ENCODE measurements around the gene PALMD. TPM values are rescaled to one million over a fixed set of nuclear protein-coding genes. Genes with fewer than 3 reads are reported as not detected.
A peak's percentile ranks its signal among the peaks of the same experiment; 100 is the strongest.

The PALMD gene
- total RNA-seq, 3 donors from 2014 or later (not counting 1 experiment from before 2014, with no cell fraction given) = not detected

DNA sequence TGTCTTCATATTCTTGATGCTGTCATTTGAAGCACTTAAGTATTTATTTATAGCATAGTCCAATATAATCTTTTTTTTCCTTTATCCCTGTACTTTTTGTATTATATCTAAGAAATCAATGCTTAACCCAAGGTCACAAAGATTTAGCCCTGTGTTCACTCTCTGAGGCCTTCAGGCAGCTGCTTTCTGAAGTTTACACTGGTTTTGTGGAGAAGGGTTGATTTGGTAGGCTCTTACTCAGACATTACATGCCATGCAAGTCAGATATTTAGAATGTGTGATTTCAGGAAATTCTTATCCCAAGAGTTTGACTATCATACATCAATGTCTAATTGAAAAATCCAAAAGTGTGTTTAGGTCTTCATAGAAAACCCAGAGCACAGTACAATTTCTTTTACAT is 56.3 kb downstream of the PALMD start:
- Mint-ChIP-seq H3K4me1 (peaks cover 7 to 11% of the 10 kb centered on the region in 2 donors), H3K27me3 (ENCODE audit: low read depth in 2 of 2) (peaks cover 12 to 39% of the 10 kb centered on the region in 2 donors), H3K27ac (no peak overlapping the region), H3K9me3 (no peaks in the 10 kb centered on the region), H3K4me3 (no peak overlapping the region), H3K36me3 (no peaks in the 10 kb centered on the region)
- no peaks in the 10 kb centered on the region for H3K36me3 ChIP-seq (ENCODE audit: control insufficient read depth, insufficient read depth, low read length)
- H3K9me3 ChIP-seq (ENCODE audit: control insufficient read depth, insufficient read depth, low read length) = no peaks in the 10 kb centered on the region
- peaks cover 6% of the 10 kb centered on the region for H3K4me1 ChIP-seq (ENCODE audit: control insufficient read depth, insufficient read depth, low read length)
- H3K4me3 ChIP-seq (ENCODE audit: low read length) = no peak overlapping the region
- H3K27me3 ChIP-seq (ENCODE audit: control insufficient read depth, insufficient read depth, low read length) = peaks cover 5% of the 10 kb centered on the region
- no peak for DNase-seq
- TF ChIP-seq, protein P1, sequence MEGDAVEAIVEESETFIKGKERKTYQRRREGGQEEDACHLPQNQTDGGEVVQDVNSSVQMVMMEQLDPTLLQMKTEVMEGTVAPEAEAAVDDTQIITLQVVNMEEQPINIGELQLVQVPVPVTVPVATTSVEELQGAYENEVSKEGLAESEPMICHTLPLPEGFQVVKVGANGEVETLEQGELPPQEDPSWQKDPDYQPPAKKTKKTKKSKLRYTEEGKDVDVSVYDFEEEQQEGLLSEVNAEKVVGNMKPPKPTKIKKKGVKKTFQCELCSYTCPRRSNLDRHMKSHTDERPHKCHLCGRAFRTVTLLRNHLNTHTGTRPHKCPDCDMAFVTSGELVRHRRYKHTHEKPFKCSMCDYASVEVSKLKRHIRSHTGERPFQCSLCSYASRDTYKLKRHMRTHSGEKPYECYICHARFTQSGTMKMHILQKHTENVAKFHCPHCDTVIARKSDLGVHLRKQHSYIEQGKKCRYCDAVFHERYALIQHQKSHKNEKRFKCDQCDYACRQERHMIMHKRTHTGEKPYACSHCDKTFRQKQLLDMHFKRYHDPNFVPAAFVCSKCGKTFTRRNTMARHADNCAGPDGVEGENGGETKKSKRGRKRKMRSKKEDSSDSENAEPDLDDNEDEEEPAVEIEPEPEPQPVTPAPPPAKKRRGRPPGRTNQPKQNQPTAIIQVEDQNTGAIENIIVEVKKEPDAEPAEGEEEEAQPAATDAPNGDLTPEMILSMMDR (IDR thresholded peaks at IDR 0.05) = no peak
- H3K27ac ChIP-seq (ENCODE audit: low read length) = no peak overlapping the region
- intact Hi-C loops (cut with micrococcal nuclease) = loop anchor here (10.0 kb wide), 1 partner anchor 517 kb away; no protein-coding TSS in a partner anchor
- no peak for ATAC-seq

DNA sequence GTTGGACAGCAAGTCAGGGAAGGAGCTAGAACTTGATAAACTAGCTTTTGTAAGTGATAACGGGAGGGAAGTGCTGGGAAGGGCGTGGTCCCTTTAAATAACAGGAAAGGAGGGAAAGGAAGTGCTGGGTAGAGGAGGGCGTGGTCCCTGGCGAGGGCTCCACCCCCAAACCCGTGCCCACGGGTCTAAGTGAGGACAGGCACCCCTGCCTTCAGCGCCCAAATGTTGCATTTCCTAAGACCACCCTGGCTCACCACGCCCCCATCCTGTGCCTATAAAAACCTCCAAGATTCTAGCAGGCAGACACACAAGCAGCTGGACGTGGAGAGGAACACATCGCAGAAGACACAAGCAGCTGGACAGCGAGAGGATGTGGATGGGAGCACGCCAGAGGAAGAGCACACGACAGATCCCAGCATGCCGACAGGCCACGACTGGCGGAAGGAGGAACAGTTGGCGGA is 58.5 kb downstream of the PALMD start:
- H3K27me3 ChIP-seq (ENCODE audit: control insufficient read depth, insufficient read depth, low read length) = peaks cover 3% of the 10 kb centered on the region
- H3K27ac ChIP-seq (ENCODE audit: low read length) = no peak overlapping the region
- H3K4me3 Mint-ChIP-seq = no peak overlapping the region
- TF ChIP-seq, protein P1 (IDR thresholded peaks at IDR 0.05) = no peak
- peaks cover 7 to 11% of the 10 kb centered on the region in 2 donors for H3K4me1 Mint-ChIP-seq
- no peaks in the 10 kb centered on the region for H3K9me3 ChIP-seq (ENCODE audit: control insufficient read depth, insufficient read depth, low read length)
- intact Hi-C loops (cut with micrococcal nuclease) = loop anchor here (10.0 kb wide), 1 partner anchor 520 kb away; no protein-coding TSS in a partner anchor
- no peak overlapping the region for H3K4me3 ChIP-seq (ENCODE audit: low read length)
- H3K27ac Mint-ChIP-seq = peak overlapping the region in 1 of 2 donors; percentile 48
- H3K9me3 Mint-ChIP-seq = no peaks in the 10 kb centered on the region
- no peaks in the 10 kb centered on the region for H3K36me3 ChIP-seq (ENCODE audit: control insufficient read depth, insufficient read depth, low read length)
- H3K36me3 Mint-ChIP-seq = no peaks in the 10 kb centered on the region
- H3K4me1 ChIP-seq (ENCODE audit: control insufficient read depth, insufficient read depth, low read length) = peaks cover 6% of the 10 kb centered on the region
- DNase-seq (no peak), ATAC-seq (no peak)
- H3K27me3 Mint-ChIP-seq (ENCODE audit: low read depth in 2 of 2) = peaks cover 3 to 26% of the 10 kb centered on the region in 2 donors
- WGBS (ENCODE audit: insufficient coverage) = 78% methylated on average over 17 of the region's 17 CpGs

DNA sequence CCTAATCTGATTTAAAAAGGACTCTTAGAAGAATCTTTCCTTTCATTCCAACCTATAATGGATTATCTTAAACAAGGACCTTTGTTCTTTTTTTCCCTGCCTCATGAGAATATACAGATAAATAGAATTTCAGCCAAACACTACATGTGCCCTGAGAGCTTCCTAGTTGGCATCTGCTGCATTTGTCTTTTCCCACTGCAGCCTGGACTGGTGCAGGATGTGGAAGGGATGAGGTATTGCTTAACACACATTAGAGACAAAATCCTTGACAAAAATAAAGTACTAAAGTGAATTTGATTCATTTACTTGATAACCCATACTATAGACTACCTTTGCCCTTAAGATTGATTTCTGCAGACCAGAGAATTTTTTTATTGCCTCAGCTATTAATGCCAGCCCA is 59.5 kb downstream of the PALMD start:
- ATAC-seq = no peak
- peaks cover 7 to 11% of the 10 kb centered on the region in 2 donors for H3K4me1 Mint-ChIP-seq

More for the DNA sequence above, 59.5 kb downstream of the PALMD start:
- Histone ChIP-seq H3K27me3 (ENCODE audit: control insufficient read depth, insufficient read depth, low read length) (no peaks in the 10 kb centered on the region), H3K27ac (ENCODE audit: low read length) (no peak overlapping the region), H3K36me3 (ENCODE audit: control insufficient read depth, insufficient read depth, low read length) (no peaks in the 10 kb centered on the region), H3K9me3 (ENCODE audit: control insufficient read depth, insufficient read depth, low read length) (no peaks in the 10 kb centered on the region), H3K4me3 (ENCODE audit: low read length) (no peak overlapping the region), H3K4me1 (ENCODE audit: control insufficient read depth, insufficient read depth, low read length) (peaks cover 6% of the 10 kb centered on the region)
- TF ChIP-seq, protein P1 (IDR thresholded peaks at IDR 0.05) = no peak
- H3K4me3 Mint-ChIP-seq = no peak overlapping the region
- no peak for DNase-seq
- H3K27ac Mint-ChIP-seq = no peak overlapping the region
- no peaks in the 10 kb centered on the region for H3K9me3 Mint-ChIP-seq
- intact Hi-C loops (cut with micrococcal nuclease) = loop anchor here (5.0 to 10.0 kb wide), 2 partner anchors 521 to 913 kb away; no protein-coding TSS in a partner anchor
- H3K27me3 Mint-ChIP-seq (ENCODE audit: low read depth in 2 of 2) = peaks cover 0 to 22% of the 10 kb centered on the region in 2 donors
- H3K36me3 Mint-ChIP-seq = no peaks in the 10 kb centered on the region
